CD4-positive, alpha-beta T cell treated with Interferon gamma for 1 hour (primary cell): ENCODE results near the gene BTBD10.

ENCODE experiments used
- DNase-seq: peaks from one replicate; pipeline ENCODE4 v3.0.0-alpha.2; 2020

The BTBD10 gene

DNA sequence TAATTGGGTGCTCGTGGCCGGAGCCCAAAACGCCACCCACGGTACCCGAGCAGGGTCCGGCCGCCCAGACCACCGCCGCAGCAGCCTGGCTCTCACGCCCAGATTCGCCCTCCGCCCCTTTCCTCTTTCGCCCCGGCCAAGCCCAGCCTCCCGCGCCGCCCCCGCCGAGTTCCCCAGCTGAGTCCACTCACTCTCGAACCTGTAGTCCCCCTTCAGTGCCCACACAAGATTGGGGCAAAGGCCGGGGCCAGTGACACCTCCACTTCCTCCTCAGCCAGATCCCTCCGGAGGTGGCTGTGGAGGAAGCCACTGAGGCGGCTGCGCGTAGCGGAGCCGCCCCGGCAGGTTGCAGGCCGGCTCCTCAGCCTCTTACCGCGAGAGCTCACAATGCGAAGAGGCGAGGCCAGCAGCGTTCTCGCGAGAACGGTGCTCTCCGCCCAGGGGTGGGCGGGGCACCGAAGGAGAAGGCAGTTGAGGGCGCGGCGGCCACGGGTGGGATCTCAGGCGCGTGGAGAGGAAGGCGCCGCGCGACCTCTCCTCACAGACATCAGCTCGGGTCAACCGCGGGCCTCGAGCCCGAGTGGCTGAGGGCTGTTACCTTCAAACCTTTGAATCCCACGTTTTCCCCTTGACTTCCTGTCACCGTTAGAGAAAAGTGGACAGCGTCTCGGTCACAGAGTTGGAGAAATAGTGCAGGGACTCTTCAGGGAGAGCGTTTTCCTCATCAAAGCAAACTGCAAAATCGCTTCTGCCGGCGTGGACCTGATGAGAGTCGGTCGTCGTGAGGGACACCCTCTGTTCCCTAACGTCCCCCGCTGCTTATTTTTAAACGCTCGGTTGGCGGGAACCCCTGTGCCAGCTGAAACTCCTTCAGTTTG, at the start of gene BTBD10:
Gene BTBD10, minus strand, starts transcription at position 322 of the 878 bp plus-strand sequence. CDS start 18,098 bp downstream, outside the sequence.
- peak; percentile 95 for DNase-seq

DNA sequence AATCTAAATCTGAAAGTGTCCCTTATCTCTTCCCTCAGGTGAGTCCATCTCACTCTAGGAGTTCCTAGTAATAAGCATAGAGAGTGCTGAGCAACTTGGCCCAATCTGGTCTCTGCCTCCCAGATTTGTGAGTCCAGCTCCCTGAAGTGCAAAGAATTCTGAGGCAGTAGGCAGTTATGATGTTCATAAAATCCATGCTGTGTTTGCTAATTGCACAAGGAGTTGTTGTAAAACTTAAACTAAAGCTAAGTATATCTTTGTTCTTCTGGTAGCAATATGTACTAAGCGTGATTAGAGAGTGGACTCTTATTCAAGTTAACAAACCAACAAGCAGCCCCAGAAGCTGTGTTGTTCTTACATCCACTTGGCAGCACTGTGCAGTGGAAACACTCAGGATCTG, 40.4 kb upstream of the BTBD10 start:
- no peak for DNase-seq

GRCh38 chr11:13502492-13502891, 39.5 kb upstream of the BTBD10 start:
- no peak for DNase-seq

- no peak for DNase-seq
These were observed 32.9 kb upstream of the BTBD10 start, which contains the start of gene PTH for GRCh38 chr11:13495929-13496328. PTH (minus strand) TSS chr11:13495997; CDS start chr11:13492855, 3,142 bp downstream.

DNA sequence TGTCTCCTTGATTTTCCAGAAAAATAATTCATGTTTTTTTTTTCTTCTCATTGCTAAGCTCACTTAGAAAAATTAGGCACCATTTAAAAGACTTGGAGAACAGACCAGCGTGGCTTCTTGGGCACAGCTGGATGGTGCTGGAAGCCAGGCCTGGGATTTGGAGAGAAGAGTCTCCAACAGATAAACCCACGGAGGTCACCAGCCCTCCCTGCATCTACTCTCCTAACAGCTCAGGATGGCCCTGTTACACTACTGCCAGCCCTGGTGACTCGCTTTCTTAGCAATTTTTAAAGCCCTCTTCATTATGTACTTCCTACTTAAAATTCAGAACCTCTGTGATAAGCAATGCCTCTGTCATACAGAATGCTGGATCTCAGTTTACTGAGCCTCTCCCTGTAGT, 31.0 kb upstream of the BTBD10 start:
- DNase-seq, result no peak

DNA sequence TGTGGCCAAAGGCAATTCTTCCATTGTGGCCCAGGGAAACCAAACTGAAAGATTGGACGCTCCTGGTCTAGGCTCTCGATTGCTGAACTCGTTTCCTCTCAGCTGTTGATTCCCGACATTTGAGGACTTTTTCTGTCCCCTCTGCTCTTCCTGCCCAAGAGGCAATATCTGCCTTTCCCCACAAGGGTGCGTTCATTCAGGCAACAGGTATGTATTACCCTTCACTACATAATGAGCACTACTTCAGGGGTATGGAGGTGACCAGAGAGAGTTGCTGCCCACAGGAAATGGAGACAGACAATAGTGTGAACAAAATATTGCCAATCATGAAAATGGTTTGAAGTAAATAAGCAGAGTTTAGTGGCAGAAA, 24.6 kb upstream of the BTBD10 start:
- no peak for DNase-seq

- peak; percentile 65 for DNase-seq
These were observed 24.1 kb upstream of the BTBD10 start for GRCh38 chr11:13486926-13487660.

DNA sequence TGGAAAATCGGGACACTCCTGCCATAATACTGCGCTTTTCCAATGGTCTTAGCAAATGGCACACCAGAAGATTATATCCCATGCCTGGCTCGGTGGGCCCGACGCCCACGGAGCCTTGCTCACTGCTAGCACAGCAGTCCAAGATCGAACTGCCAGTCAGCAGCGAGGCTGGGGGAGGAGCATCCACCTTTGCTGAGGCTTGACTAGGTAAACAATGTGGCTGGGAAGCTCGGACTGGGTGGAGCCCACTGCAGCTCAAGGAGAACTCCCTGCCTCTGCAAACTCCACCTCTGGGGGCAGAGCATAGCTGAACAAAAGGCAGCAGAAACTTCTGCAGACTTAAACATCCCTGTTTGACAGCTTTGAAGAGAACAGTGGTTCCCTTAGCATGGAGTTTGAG, 17.2 kb upstream of the BTBD10 start:
- no peak for DNase-seq

- DNase-seq, result no peak
These were observed 16.7 kb upstream of the BTBD10 start for GRCh38 chr11:13479688-13480087.

DNA sequence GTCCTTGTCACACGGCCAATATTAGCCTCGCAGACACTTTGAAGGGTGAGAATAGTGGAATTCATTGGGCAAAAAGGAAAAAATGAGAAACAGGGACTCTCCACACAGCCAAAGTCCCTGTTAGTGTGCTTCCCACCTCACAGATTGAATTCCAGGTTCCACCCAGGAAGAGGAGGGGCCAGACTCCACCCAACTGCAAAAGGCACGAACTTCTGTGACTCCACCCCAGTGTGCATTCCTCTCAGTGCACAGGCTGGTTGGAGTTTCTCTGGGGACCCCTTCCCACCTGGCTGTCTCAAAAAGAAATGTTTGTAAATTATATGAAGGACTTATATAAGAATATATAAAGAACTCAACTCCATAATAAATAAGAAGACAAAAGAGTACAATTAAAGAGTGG, 12.1 kb upstream of the BTBD10 start:
- no peak for DNase-seq

DNA sequence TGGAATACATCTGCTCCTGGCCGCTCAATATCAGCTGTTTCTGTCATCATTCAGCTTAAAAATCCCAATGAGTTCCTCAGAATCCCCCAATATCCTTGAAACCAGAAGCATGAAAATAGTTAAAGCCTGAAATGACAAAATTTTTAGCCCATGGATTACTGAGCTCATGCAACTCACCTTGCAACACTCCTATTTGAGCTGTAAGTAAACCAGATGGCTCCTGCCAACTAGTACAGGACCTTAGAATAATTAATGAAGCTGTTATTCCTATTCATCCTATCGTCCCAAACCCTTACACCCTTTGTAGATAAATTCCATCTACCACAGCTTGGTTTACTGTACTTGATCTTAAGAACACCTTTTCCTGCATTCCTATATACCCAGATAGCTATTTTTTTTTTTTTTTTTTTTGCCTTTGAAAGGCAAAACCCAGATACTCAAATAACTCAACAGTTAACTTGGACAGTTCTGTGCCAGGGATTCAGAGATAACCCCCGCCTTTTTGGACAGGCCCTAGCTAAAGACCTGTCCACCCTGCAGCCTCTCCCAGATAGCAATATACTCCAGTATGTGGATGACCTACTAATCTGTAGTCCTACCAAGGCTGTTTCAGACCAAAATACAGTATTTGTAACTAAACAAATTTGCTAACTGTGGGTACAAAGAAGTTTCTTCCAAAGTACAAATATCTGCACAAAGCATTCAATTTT, 10.1 kb upstream of the BTBD10 start:
- DNase-seq, result no peak

- DNase-seq, result no peak
These were observed 5.7 kb upstream of the BTBD10 start for GRCh38 chr11:13468750-13469149.

- no peak for DNase-seq
These were observed 2.9 kb upstream of the BTBD10 start for GRCh38 chr11:13465909-13466371.

GRCh38 chr11:13463779-13464290, 813 bp upstream of the BTBD10 start:
- no peak for DNase-seq

DNA sequence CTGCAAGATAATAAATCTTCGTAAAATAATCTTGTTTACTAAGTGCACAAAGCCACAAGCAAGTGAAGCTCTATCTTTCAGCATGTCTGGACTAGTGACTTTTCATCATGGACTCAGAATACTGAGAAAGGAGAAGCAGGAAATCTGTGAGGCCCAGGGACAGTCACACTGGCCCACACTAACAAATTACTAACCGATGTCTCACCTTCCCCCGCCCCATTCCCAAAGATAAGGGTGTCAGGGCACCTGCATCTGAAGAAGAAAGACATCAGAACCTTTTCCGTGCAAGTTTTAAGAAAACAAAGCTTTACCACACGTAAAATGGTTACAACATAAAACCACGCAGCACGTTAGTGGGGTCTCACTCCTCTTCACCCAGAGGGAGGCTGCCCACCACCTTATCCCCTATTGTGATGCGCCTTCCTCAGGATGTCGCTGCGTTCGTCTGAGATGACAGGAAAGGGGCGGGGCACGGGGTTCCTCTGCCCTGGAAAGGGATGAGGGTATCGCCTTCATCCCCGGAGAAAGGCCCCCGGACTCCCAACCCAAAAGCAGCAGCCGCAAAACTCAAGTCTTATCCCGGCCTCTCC, 616 bp downstream of the BTBD10 start:
- peak; percentile 24 for DNase-seq

DNA sequence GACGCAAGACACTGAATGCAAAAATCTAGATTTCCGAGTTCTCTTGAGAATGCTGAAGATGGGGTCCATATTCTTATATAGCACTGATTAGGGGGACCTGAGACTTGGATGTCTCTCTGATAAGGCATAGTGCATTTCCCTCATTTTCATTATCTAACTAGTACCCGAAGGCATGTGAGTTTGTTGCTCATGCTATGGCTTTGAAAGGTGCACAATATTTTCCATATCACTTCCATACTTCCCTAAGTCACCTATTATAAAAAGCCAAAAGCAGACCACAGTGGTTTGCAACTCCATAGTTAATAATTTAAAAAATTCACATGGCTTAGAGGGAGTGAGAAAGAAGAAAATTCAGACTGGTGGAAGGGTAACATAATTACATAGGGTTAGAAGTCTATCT, 1.7 kb downstream of the BTBD10 start:
- no peak for DNase-seq

GRCh38 chr11:13450832-13451397, 12.1 kb downstream of the BTBD10 start:
- no peak for DNase-seq

GRCh38 chr11:13449522-13449921, 13.5 kb downstream of the BTBD10 start:
- DNase-seq, result no peak

GRCh38 chr11:13448876-13449275, 14.1 kb downstream of the BTBD10 start:
- no peak for DNase-seq

GRCh38 chr11:13446444-13446843, 16.6 kb downstream of the BTBD10 start:
- no peak for DNase-seq

DNA sequence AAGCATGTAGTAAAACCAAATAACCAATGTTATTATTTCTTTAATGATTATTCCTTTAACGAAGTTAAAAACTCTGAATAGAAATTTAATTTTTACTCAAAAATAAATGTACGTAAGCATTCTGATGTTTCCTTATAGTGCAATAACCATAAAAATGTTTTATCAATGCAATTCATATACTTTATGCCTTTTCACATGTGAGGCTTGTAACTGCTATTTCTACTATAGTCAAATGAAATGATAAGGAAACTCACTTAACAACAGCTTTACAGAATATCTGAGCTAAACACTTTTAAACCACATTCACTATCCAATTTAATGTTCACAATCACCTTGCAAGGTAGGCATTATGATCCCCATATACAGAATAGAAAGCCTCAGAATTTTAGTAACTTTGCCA, 17.4 kb downstream of the BTBD10 start:
- DNase-seq, result no peak

DNA sequence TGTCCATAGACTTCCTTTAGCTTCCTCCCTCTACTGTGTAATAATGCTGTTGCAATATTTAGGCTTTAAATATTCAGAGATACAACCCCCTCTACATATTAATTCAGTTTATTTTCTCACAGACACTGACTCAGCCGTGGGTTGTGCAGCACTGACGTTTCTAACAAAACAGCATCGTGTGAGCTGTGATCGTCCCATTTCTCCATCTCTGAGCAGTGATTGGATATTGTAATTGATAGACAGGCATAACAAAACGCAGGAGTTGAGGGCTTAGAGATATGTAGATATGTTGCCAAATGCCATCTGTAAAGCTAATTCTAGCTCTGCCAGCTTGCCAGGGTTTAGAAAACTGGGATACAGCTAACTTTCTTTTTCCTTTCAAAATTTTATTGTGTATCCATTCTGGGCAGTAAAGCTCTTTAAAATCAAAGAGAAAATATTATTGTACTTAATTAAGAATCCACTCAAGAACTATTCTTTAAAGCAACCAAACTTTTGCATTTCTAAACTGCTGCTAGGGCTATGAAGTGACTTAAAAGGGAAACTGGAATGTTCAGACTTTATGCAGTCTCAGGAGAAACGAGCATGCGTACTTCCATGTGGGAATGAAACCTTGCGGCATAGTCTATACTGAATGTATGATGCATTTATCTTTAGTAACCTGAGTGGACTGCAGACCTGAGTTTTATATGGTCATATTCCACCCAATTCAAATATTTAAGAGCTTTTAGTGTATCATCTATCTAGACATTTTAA, 22.7 kb downstream of the BTBD10 start:
- no peak for DNase-seq
